Measurements from ENCODE around the gene CAMTA1.
"Not testable (repeated sequence)": the region's sequence is repeated elsewhere in the genome, so short reads cannot be mapped to it uniquely, and the experiment has no call there.

The CAMTA1 gene

DNA sequence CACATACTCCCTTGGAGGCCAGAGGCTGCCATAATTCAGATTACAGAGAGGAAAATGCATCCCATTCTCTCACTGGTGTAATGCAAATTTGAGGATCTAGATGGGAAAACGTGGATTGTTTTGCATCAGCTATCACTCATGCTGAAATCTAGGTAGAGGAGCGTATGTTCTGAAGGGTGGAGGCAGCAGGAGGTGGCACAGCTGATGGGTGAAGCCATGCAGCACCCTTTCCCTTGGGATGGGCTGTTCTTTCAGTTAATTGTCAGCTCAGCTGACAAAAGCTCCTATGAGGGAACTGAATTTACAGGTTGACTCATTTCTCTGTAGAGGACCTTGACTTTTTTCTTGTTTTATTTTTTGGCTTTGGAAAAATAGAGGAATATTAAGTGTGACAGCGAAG, 41.8 kb downstream of the CAMTA1 start:
- no peak for DNase-seq (ENCODE audit: low read depth)
- no peak overlapping the region for H3K4me3 ChIP-seq (ENCODE audit: low read length)
- TF ChIP-seq, protein P1, sequence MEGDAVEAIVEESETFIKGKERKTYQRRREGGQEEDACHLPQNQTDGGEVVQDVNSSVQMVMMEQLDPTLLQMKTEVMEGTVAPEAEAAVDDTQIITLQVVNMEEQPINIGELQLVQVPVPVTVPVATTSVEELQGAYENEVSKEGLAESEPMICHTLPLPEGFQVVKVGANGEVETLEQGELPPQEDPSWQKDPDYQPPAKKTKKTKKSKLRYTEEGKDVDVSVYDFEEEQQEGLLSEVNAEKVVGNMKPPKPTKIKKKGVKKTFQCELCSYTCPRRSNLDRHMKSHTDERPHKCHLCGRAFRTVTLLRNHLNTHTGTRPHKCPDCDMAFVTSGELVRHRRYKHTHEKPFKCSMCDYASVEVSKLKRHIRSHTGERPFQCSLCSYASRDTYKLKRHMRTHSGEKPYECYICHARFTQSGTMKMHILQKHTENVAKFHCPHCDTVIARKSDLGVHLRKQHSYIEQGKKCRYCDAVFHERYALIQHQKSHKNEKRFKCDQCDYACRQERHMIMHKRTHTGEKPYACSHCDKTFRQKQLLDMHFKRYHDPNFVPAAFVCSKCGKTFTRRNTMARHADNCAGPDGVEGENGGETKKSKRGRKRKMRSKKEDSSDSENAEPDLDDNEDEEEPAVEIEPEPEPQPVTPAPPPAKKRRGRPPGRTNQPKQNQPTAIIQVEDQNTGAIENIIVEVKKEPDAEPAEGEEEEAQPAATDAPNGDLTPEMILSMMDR (IDR thresholded peaks at IDR 0.05; ENCODE audit: insufficient read depth, low read depth, low read length, missing control alignments) = no peak

DNA sequence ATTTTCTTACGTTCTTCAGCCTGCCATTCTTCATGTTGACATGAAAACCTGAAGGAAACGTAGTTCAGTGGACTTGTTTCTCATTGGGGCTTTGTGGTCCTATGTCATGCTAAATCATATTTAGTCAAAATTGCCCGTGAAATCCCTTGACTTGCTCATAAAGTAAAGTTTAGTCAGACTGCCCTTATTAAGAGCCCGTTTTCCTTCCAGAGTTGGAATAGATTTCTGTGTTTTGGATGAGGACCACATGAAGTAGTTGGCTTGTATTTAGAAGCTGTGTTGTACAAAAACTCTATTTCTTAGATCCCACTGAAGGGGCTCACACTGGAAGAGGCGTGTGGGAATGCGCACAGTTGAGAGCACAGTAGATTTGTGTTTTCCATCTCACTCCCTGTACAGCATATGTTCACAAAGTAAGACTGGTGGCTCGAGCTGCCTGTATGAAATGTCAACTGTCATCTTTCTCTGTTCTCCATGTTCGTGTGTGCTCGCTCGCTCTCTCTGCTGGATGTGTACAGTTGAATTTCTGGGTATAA, 42.4 kb downstream of the CAMTA1 start:
- no peak overlapping the region for H3K4me3 ChIP-seq (ENCODE audit: low read length)
- DNase-seq (ENCODE audit: low read depth) = no peak
- TF ChIP-seq, protein P1 (IDR thresholded peaks at IDR 0.05; ENCODE audit: insufficient read depth, low read depth, low read length, missing control alignments) = no peak

DNA sequence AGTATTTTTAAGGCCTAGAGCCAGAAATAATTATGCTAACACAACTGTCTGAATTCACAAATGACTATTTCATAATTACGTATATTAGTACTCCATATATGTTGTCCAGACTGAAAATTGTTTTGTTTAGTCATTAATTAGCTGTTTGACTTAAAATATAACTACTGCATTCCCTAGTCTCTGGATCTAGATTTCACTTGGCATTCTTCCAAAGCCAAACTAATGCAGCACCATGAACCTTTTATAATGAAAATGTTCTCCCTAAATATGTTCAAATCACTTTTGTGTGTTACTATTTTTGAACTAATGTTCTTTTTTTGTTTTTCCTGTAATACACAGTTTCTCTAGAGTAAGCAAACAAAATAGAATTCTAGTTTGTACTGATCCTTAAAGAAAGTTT, 46.1 kb downstream of the CAMTA1 start:
- no peak overlapping the region for H3K4me3 ChIP-seq (ENCODE audit: low read length)
- TF ChIP-seq, protein P1 (IDR thresholded peaks at IDR 0.05; ENCODE audit: insufficient read depth, low read depth, low read length, missing control alignments) = no peak
- DNase-seq (ENCODE audit: low read depth) = no peak

DNA sequence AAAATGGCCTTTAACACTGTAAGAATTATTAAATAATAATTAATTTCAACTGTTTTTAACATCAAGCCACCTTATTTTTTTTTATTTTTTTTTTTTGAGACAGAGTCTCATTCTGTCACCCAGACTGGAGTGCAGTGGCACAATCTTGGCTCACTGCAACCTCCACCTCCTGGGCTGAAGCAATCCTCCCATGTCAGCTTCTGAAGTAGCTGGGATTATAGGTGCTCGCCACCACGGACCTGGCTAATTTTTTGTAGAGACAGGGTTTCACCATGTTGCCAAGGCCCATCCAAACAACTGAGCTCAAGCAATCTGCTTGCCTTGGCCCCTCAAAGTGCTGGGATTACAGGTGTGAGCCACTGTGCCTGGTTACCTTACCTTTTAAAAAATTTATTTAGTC, 46.8 kb downstream of the CAMTA1 start:
- not testable (repeated sequence) for DNase-seq (ENCODE audit: low read depth)

DNA sequence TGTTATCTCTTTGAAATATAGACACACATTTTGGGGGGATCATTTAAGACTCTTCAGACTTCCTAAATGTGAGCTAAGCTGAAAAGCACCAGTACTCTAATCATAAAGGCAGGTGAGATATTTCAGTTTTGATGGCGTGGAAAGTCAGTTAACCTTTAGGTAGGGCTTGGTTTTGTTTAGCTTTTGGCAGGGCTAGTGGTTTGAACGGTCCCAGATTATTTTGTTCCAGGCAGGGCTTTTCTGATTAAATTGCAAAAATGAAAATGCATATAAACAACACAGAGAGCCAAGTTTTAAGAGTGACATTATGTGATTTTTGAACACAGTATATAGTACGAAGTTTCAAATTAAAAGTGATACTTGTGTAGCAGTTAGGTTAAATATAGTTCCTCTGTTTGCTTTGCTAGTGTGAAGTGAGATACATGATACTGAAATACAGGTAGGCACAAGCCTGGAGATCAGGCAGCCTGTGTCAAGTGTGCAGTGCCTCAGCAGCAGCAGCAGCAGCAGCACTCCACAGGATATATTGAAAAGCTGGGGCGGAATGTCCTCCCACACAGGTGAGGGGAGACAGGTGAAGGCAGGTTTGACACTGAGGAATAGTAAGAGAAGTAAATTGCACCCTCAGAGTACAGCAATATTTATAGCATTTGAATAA, 47.4 kb downstream of the CAMTA1 start:
- no peak for DNase-seq (ENCODE audit: low read depth)
- TF ChIP-seq, protein P1 (IDR thresholded peaks at IDR 0.05; ENCODE audit: insufficient read depth, low read depth, low read length, missing control alignments) = no peak
- H3K4me3 ChIP-seq (ENCODE audit: low read length) = no peak overlapping the region

More for the DNA sequence above, 46.8 kb downstream of the CAMTA1 start:
- not testable (repeated sequence) for H3K4me3 ChIP-seq (ENCODE audit: low read length)

DNA sequence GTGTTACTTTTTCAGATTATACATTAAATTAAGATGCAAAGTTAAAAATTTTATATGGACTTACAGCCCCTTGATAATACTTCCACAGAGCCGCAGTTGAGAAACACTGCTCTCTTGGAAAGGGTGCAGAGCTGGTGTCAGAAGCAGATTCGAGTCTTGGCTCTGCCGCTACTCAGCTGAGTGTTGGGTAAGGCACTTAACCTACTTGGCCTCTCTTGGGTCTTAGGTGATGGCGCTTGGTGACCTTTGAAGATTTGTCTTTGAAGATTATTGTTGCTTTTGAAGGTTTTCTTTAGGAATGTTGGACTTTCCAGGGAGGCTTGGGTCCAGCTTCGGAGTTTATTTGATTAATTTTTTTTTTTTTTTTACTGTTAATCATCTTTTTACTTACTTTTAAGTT, 48.5 kb downstream of the CAMTA1 start:
- H3K4me3 ChIP-seq (ENCODE audit: low read length) = no peak overlapping the region
- no peak for DNase-seq (ENCODE audit: low read depth)
- TF ChIP-seq, protein P1 (IDR thresholded peaks at IDR 0.05; ENCODE audit: insufficient read depth, low read depth, low read length, missing control alignments) = no peak

DNA sequence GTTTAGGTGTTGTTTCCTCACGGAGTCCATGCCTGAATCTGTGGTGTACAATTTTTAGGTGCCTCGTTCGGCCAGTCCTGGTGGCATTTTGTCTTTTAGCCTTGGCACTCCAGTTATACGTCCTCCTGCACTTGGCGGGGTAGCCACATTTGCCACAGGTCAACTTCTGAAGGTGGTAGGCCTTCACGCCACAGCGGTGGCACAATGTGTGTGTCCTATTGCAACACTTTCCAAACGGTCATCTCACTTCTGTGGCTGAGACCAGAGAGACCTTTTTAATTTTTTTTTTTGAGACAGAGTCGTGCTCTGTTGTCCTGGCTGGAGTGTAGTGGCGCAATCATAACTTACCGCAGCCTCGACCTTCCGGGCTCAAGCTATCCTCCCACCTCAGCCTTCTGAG, 49.1 kb downstream of the CAMTA1 start:
- TF ChIP-seq, protein P1 (IDR thresholded peaks at IDR 0.05; ENCODE audit: insufficient read depth, low read depth, low read length, missing control alignments) = no peak
- H3K4me3 ChIP-seq (ENCODE audit: low read length) = no peak overlapping the region
- no peak for DNase-seq (ENCODE audit: low read depth)

Data from epithelial cell of esophagus (primary cell).